Loucy (cell line): ENCODE data around the gene PTPRA.

ENCODE experiments used
- H2AFZ ChIP-seq: fragments of 200-600 bp; sonication (generic); 2 replicates; pipeline ENCODE4 v1.6.0; 2016; ENCODE audit warnings: antibody characterized with exemption, mild to moderate bottlenecking, low read length, moderate library complexity
- H3F3A ChIP-seq: fragments of 200-600 bp; 2 replicates; pipeline ENCODE4 v1.6.0; 2016; ENCODE audit warnings: antibody characterized with exemption, low read depth, mild to moderate bottlenecking
- H3K27me3 ChIP-seq: fragments of 200-600 bp; sonication (generic); 2 replicates; pipeline ENCODE4 v1.6.1; 2014; ENCODE audit warnings: low read length, mild to moderate bottlenecking; ENCODE audit not compliant: insufficient read depth, poor library complexity, severe bottlenecking
- H3K36me3 ChIP-seq: fragments of 200-600 bp; sonication (generic); 2 replicates; pipeline ENCODE4 v1.6.1; 2016; ENCODE audit warnings: low read length; ENCODE audit not compliant: insufficient read depth
- H3K4me1 ChIP-seq: fragments of 200-600 bp; sonication (generic); 2 replicates; pipeline ENCODE4 v1.5.1; 2014; ENCODE audit warnings: low read length, mild to moderate bottlenecking; ENCODE audit not compliant: insufficient read depth, poor library complexity, severe bottlenecking
- H3K4me2 ChIP-seq: fragments of 200-600 bp; sonication (generic); 2 replicates; pipeline ENCODE4 v1.6.0; 2014; ENCODE audit warnings: antibody characterized with exemption, low read length, low read depth, mild to moderate bottlenecking; ENCODE audit not compliant: poor library complexity, severe bottlenecking
- H3K4me3 ChIP-seq: fragments of 200-600 bp; sonication (generic); 2 replicates; pipeline ENCODE4 v1.5.1; 2014; ENCODE audit warnings: low read length, mild to moderate bottlenecking, mixed read lengths; ENCODE audit not compliant: poor library complexity, severe bottlenecking
- H3K79me2 ChIP-seq: fragments of 200-600 bp; sonication (generic); 2 replicates; pipeline ENCODE4 v1.6.1; 2014; ENCODE audit warnings: low read length; ENCODE audit not compliant: insufficient read depth
- H3K9ac ChIP-seq: fragments of 200-600 bp; sonication (generic); 2 replicates; pipeline ENCODE4 v1.6.0; 2014; ENCODE audit warnings: mild to moderate bottlenecking, low read depth, low read length, moderate library complexity; ENCODE audit not compliant: poor library complexity, severe bottlenecking
- H3K9me2 ChIP-seq: fragments of 200-600 bp; sonication (generic); replicated peaks from 2 replicates; pipeline ENCODE4 v1.6.1; 2016; ENCODE audit warnings: low read depth, low read length, mixed read lengths
- H3K9me3 ChIP-seq: fragments of 200-600 bp; sonication (generic); 2 replicates; pipeline ENCODE4 v1.6.1; 2014; ENCODE audit warnings: mild to moderate bottlenecking, antibody characterized with exemption, low read length, low read depth; ENCODE audit not compliant: insufficient read depth
- H4K20me1 ChIP-seq: fragments of 200-600 bp; sonication (generic); 2 replicates; pipeline ENCODE4 v1.6.0; 2014; ENCODE audit warnings: antibody characterized with exemption, low read length, mild to moderate bottlenecking; ENCODE audit not compliant: insufficient read depth, poor library complexity, severe bottlenecking
- EZH2phosphoT487 ChIP-seq: fragments of 200-600 bp; IDR thresholded peaks from 2 replicates; pipeline ENCODE4 v1.6.1; 2018; ENCODE audit warnings: antibody characterized with exemption, mild to moderate bottlenecking, moderate library complexity, borderline replicate concordance
- TF ChIP-seq, protein P1 (sequence below): fragments of 200-600 bp; sonication (generic); conservative IDR thresholded peaks from 2 replicates; pipeline ENCODE4 v1.5.1; 2014; ENCODE audit warnings: mild to moderate bottlenecking, antibody characterized with exemption, low read length

PTPRA gene

DNA sequence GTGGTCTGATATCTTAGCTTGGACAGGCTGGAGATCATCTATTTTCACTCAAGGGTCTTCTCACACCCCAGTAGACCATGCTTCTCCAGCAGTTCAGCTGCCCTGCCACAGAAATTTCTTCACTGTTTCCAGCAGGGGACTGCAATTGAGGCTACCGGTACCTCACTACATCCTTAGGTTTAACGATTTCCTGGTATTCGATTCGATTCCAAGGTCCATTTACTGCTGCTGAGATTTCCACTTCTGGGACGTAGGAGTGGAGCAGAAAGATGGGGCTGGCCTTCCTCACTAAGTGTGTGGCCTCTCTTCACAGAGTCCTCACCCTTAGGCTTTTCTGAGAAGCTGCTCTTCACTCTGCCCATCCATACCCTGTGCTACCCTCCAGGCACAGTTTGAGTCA, 26.6 kb upstream of the PTPRA start:
- Histone ChIP-seq H3K4me2 (no peak overlapping the region), H2AFZ (no peak overlapping the region), H3F3A (0 out of 2 replicates have a peak, but pooled peaks cover under 1% of the 10 kb centered on the region), H3K4me3 (no peak overlapping the region), H3K27me3 (no peaks in the 10 kb centered on the region), H3K36me3 (no peaks in the 10 kb centered on the region), H4K20me1 (no peaks in the 10 kb centered on the region), H3K4me1 (peaks cover 17% of the 10 kb centered on the region), H3K9me3 (no peaks in the 10 kb centered on the region), H3K79me2 (peaks cover 7% of the 10 kb centered on the region; the same call in 1 of the 2 replicates), H3K9ac (no peak overlapping the region), H3K9me2 (no peaks in the 10 kb centered on the region)
- no peak for TF ChIP-seq EZH2phosphoT487
- TF ChIP-seq, protein P1, sequence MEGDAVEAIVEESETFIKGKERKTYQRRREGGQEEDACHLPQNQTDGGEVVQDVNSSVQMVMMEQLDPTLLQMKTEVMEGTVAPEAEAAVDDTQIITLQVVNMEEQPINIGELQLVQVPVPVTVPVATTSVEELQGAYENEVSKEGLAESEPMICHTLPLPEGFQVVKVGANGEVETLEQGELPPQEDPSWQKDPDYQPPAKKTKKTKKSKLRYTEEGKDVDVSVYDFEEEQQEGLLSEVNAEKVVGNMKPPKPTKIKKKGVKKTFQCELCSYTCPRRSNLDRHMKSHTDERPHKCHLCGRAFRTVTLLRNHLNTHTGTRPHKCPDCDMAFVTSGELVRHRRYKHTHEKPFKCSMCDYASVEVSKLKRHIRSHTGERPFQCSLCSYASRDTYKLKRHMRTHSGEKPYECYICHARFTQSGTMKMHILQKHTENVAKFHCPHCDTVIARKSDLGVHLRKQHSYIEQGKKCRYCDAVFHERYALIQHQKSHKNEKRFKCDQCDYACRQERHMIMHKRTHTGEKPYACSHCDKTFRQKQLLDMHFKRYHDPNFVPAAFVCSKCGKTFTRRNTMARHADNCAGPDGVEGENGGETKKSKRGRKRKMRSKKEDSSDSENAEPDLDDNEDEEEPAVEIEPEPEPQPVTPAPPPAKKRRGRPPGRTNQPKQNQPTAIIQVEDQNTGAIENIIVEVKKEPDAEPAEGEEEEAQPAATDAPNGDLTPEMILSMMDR = no peak

DNA sequence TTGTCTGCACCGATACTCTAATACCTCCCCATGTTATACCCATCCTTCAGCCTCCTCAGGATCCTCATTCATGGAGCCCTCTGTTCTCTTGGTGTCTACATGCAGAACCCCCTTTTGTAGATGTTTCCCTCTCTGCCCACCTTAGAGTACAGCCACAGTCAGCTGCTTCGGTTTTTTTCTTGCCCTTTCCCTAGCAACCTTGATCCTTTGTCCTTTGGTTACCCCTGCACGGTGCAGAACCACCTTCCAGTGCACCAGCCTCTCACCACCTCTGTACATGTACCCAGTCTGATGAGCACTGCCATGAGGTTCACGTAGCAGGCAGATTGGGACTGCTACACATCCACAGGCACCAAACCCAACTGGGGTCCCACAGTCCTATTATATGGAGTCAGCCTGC, 25.5 kb upstream of the PTPRA start:
- peaks cover 3% of the 10 kb centered on the region; the same call in 1 of the 2 replicates for H3F3A ChIP-seq
- H3K4me3 ChIP-seq = no peak overlapping the region
- no peaks in the 10 kb centered on the region for H3K27me3 ChIP-seq
- no peaks in the 10 kb centered on the region for H4K20me1 ChIP-seq
- H3K36me3 ChIP-seq = no peaks in the 10 kb centered on the region
- H3K4me1 ChIP-seq = peaks cover 23% of the 10 kb centered on the region
- H2AFZ ChIP-seq = no peak overlapping the region
- no peaks in the 10 kb centered on the region for H3K9me3 ChIP-seq
- no peaks in the 10 kb centered on the region for H3K9me2 ChIP-seq
- TF ChIP-seq EZH2phosphoT487 = no peak
- TF ChIP-seq, protein P1 = no peak
- no peak overlapping the region for H3K4me2 ChIP-seq
- no peak overlapping the region for H3K9ac ChIP-seq
- no peaks in the 10 kb centered on the region; the same call in 1 of the 2 replicates for H3K79me2 ChIP-seq

DNA sequence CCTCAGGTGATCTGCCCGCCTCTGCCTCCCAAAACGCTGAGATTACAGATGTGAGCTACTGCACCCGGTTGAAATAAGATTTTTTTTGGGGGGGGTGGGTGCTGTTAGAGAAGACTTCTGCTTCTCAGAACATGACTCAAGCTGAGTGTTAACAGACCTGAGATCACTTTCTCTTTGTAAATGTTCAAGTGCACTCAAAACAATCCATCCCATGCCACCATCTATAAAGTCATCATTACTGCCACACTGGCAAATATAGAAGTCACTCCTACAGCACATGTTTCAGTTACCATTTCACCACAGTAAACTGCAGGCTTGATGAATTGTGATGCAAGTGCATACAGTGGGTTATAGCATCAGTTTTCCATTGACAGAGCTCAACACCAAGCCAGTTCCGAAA, 23.8 kb upstream of the PTPRA start:
- no peaks in the 10 kb centered on the region for H3K36me3 ChIP-seq
- H3K4me1 ChIP-seq = peaks cover 16% of the 10 kb centered on the region
- H3K4me2 ChIP-seq = no peak overlapping the region
- H3F3A ChIP-seq = peaks cover 3% of the 10 kb centered on the region; the same call in 1 of the 2 replicates
- H4K20me1 ChIP-seq = no peaks in the 10 kb centered on the region
- H3K9me2 ChIP-seq = no peaks in the 10 kb centered on the region
- no peaks in the 10 kb centered on the region for H3K9me3 ChIP-seq
- no peak overlapping the region for H2AFZ ChIP-seq
- TF ChIP-seq, protein P1 = no peak
- TF ChIP-seq EZH2phosphoT487 = no peak
- no peaks in the 10 kb centered on the region for H3K27me3 ChIP-seq
- H3K79me2 ChIP-seq = no peaks in the 10 kb centered on the region
- H3K4me3 ChIP-seq = no peak overlapping the region
- H3K9ac ChIP-seq = no peak overlapping the region
